MM.1S (cell line): ENCODE results near the gene RAP1GDS1.

ENCODE experiments used
- DNase-seq: peaks from one replicate; pipeline ENCODE4 v3.0.0-alpha.2; 2015
- H2AFZ ChIP-seq: fragments of 300-600 bp; sonication (generic); 2 replicates; pipeline ENCODE4 v1.6.0; 2016; ENCODE audit warnings: antibody characterized with exemption, low read length
- H3F3A ChIP-seq: fragments of 300-600 bp; sonication (generic); 2 replicates; pipeline ENCODE4 v1.6.1; 2016; ENCODE audit warnings: mild to moderate bottlenecking, antibody characterized with exemption, low read length, moderate library complexity, mixed read lengths; ENCODE audit not compliant: insufficient read depth
- H3K27ac ChIP-seq: fragments of 300-600 bp; sonication (generic); 2 replicates; pipeline ENCODE4 v1.5.1; 2016; ENCODE audit warnings: mild to moderate bottlenecking, low read length
- H3K27me3 ChIP-seq: fragments of 300-600 bp; sonication (generic); replicated peaks from 2 replicates; pipeline ENCODE4 v1.6.0; 2016; ENCODE audit warnings: low read length; ENCODE audit not compliant: insufficient read depth
- H3K36me3 ChIP-seq: fragments of 300-600 bp; sonication (generic); replicated peaks from 2 replicates; pipeline ENCODE4 v1.6.1; 2016; ENCODE audit warnings: mild to moderate bottlenecking, low read length, mixed read lengths; ENCODE audit not compliant: insufficient read depth
- H3K4me1 ChIP-seq: fragments of 300-600 bp; sonication (generic); 2 replicates; pipeline ENCODE4 v1.6.1; 2016; ENCODE audit warnings: low read length, mixed read lengths
- H3K4me2 ChIP-seq: fragments of 300-600 bp; sonication (generic); 2 replicates; pipeline ENCODE4 v1.6.0; 2016; ENCODE audit warnings: low read depth, low read length
- H3K4me3 ChIP-seq: fragments of 300-600 bp; sonication (generic); 2 replicates; pipeline ENCODE4 v1.5.1; 2016; ENCODE audit warnings: low read length, mixed read lengths
- H3K79me2 ChIP-seq: fragments of 300-600 bp; sonication (generic); 2 replicates; pipeline ENCODE4 v1.6.1; 2016; ENCODE audit warnings: mixed run types, low read length, mixed read lengths
- H3K9ac ChIP-seq: fragments of 300-600 bp; sonication (generic); 2 replicates; pipeline ENCODE4 v1.6.1; 2016; ENCODE audit warnings: low read length, mixed read lengths
- H3K9me2 ChIP-seq: fragments of 300-600 bp; sonication (generic); replicated peaks from 2 replicates; pipeline ENCODE4 v1.6.1; 2016; ENCODE audit warnings: mild to moderate bottlenecking, low read length, mixed read lengths; ENCODE audit not compliant: insufficient read depth
- H3K9me3 ChIP-seq: fragments of 300-600 bp; sonication (generic); replicated peaks from 2 replicates; pipeline ENCODE4 v1.6.1; 2016; ENCODE audit warnings: mild to moderate bottlenecking, low read length, mixed read lengths; ENCODE audit not compliant: insufficient read depth
- H4K20me1 ChIP-seq: fragments of 300-600 bp; sonication (generic); 2 replicates; pipeline ENCODE4 v1.6.1; 2016; ENCODE audit warnings: mild to moderate bottlenecking, low read length, moderate library complexity, mixed read lengths; ENCODE audit not compliant: insufficient read depth
- EZH2 ChIP-seq: fragments of 300-600 bp; sonication (generic); optimal IDR thresholded peaks from 2 replicates; pipeline ENCODE3; 2017; ENCODE audit warnings: low read depth, mild to moderate bottlenecking, antibody characterized with exemption, low read length, mixed read lengths
- EZH2phosphoT487 ChIP-seq: fragments of 300-600 bp; sonication (generic); IDR thresholded peaks from 2 replicates; pipeline ENCODE4 v1.6.1; 2018; ENCODE audit warnings: antibody characterized with exemption, low read length
- TF ChIP-seq, protein P1 (sequence below): fragments of 300-600 bp; sonication (generic); IDR thresholded peaks from 2 replicates; pipeline ENCODE4 v1.5.1; 2016; ENCODE audit warnings: antibody characterized with exemption, low read length, mixed read lengths

The RAP1GDS1 gene

DNA sequence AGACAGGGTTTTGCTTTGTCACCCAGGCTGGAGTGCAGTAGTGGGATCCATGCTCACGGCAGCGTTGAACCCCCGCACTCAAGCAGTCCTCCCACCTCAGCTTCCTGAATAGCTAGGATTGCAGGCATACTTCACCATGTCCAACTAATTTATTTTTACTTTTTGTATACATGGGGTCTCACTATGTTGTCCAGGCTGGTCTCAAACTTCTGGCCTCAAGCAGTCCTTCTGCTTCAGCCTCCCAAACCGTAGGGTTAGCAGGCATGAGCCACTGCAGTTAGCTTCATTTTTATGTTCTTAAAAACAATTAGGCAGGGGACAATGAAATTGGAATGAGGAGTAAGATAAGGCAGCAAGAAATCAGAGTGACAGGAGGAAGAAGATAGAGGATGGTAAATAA lies 50.5 kb downstream of the RAP1GDS1 start:
- no peaks in the 10 kb centered on the region for H3K36me3 ChIP-seq
- no peak for DNase-seq
- H3K9me3 ChIP-seq = no peaks in the 10 kb centered on the region
- no peaks in the 10 kb centered on the region for H3K9me2 ChIP-seq
- TF ChIP-seq EZH2 (no peak), EZH2phosphoT487 (no peak)
- TF ChIP-seq, protein P1, sequence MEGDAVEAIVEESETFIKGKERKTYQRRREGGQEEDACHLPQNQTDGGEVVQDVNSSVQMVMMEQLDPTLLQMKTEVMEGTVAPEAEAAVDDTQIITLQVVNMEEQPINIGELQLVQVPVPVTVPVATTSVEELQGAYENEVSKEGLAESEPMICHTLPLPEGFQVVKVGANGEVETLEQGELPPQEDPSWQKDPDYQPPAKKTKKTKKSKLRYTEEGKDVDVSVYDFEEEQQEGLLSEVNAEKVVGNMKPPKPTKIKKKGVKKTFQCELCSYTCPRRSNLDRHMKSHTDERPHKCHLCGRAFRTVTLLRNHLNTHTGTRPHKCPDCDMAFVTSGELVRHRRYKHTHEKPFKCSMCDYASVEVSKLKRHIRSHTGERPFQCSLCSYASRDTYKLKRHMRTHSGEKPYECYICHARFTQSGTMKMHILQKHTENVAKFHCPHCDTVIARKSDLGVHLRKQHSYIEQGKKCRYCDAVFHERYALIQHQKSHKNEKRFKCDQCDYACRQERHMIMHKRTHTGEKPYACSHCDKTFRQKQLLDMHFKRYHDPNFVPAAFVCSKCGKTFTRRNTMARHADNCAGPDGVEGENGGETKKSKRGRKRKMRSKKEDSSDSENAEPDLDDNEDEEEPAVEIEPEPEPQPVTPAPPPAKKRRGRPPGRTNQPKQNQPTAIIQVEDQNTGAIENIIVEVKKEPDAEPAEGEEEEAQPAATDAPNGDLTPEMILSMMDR = no peak
- no peak overlapping the region for H2AFZ ChIP-seq
- no peak overlapping the region for H3K4me3 ChIP-seq
- H4K20me1 ChIP-seq = no peaks in the 10 kb centered on the region
- no peak overlapping the region for H3K4me2 ChIP-seq
- peaks cover 23% of the 10 kb centered on the region for H3K79me2 ChIP-seq
- H3K4me1 ChIP-seq = no peaks in the 10 kb centered on the region
- H3F3A ChIP-seq = no peaks in the 10 kb centered on the region
- H3K27me3 ChIP-seq = no peaks in the 10 kb centered on the region
- H3K9ac ChIP-seq = no peak overlapping the region
- H3K27ac ChIP-seq = no peak overlapping the region

DNA sequence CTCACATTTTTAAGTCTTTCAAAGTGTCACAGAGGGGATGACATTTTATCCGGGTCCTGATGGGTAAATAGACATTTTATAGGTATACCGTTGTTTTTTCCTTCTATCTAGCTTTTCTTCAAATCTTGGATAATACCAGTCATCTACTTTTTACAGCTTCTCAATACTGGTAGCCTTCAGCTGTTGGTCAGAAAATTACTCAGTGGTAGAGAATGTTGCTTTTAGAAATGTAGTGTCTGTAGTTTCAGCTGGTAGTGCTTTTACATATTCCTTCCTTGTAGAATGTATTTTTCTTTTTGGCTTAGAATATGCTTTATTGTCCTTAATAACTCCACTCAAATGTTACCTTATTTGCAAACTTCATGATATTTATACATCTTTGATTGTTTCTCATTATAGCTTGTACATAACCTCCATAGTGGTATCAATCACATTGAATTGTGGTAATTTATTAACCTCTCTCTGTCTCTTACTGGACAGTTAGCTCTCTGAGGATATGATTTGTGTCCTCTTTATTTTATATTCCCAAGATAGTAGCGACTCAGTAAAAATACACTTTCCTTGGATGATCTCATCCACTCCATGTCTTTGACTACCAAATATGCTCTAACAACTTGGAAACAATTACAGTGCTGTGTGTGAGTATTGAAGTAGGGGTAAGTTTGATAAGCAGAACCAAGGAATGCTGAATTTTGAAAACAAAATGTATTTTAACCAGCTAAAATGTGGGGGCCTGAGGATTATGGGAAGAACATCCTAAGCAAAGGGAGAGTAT lies 53.8 kb downstream of the RAP1GDS1 start:
- no peaks in the 10 kb centered on the region; the same call in 1 of the 2 replicates for H3K36me3 ChIP-seq
- DNase-seq = no peak
- no peak overlapping the region for H3K4me3 ChIP-seq
- TF ChIP-seq EZH2 = no peak
- TF ChIP-seq, protein P1 = no peak
- no peak for TF ChIP-seq EZH2phosphoT487
- no peaks in the 10 kb centered on the region for H3K27me3 ChIP-seq
- no peaks in the 10 kb centered on the region for H3F3A ChIP-seq
- no peak overlapping the region for H3K9ac ChIP-seq
- H3K9me3 ChIP-seq = no peaks in the 10 kb centered on the region
- no peak overlapping the region for H3K27ac ChIP-seq
- no peak overlapping the region for H3K4me2 ChIP-seq
- no peaks in the 10 kb centered on the region for H3K9me2 ChIP-seq
- H4K20me1 ChIP-seq = no peaks in the 10 kb centered on the region
- no peaks in the 10 kb centered on the region for H3K4me1 ChIP-seq
- H2AFZ ChIP-seq = no peak overlapping the region
- peaks cover 16% of the 10 kb centered on the region for H3K79me2 ChIP-seq

DNA sequence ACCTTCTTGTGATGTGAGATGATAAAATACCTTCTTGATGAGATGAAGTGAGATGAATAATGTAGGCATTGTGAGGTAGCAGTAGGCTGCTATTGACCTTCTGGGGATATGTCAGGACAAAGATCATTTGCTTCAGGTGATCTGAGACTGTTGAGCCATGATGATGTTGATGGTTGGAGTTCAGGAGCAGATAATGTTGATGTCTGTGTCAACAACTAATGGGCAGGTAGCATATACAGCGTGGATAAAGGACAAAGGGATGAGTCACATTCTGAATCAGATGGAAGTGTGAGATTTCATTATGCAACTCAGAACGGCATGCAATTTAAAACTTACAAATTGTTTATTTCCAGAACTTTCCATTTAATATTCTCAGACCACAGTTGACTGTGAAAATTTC lies 57.3 kb downstream of the RAP1GDS1 start:
- Histone ChIP-seq H2AFZ (no peak overlapping the region), H3K4me2 (no peak overlapping the region), H4K20me1 (no peaks in the 10 kb centered on the region), H3K27me3 (no peaks in the 10 kb centered on the region), H3K27ac (no peak overlapping the region), H3K36me3 (no peaks in the 10 kb centered on the region; the same call in 1 of the 2 replicates), H3K4me1 (no peaks in the 10 kb centered on the region), H3K9me2 (no peaks in the 10 kb centered on the region), H3K9ac (no peak overlapping the region), H3K79me2 (peaks cover 5% of the 10 kb centered on the region), H3K4me3 (no peak overlapping the region), H3K9me3 (no peaks in the 10 kb centered on the region), H3F3A (no peaks in the 10 kb centered on the region)
- TF ChIP-seq, protein P1 = no peak
- TF ChIP-seq EZH2 = no peak
- TF ChIP-seq EZH2phosphoT487 = no peak
- no peak for DNase-seq
